Measurements from ENCODE around the gene ARHGAP10. TPM values are rescaled to one million over a fixed set of nuclear protein-coding genes. Genes with fewer than 3 reads are reported as not detected.

ARHGAP10 gene
- polyA plus RNA-seq, 1 experiment: 31.1 TPM

GRCh38 chr4:147761218-147761883 is 29.5 kb downstream of the ARHGAP10 start:
- Histone ChIP-seq H3K27me3 (ENCODE audit: control insufficient read depth, insufficient read depth, low read length) (no peaks in the 10 kb centered on the region), H3K27ac (ENCODE audit: low read depth, low read length) (no peak overlapping the region), H3K4me3 (ENCODE audit: low read depth, low read length) (no peak overlapping the region), H3K9me3 (ENCODE audit: control insufficient read depth, insufficient read depth, low read length) (no peaks in the 10 kb centered on the region)
- DNase-seq (ENCODE audit: low read depth, low spot score): no peak
- ChIA-PET CTCF (interaction anchor here (0.7 kb wide), 1 partner anchor 105 kb away, joined by 3 read pairs; no protein-coding TSS in a partner anchor), POLR2A (no interaction called here)
- TF ChIP-seq CTCF (IDR thresholded peaks at IDR 0.05; ENCODE audit: low read depth, low read length): no peak

- no peak for DNase-seq (ENCODE audit: low read depth, low spot score)
- TF ChIP-seq CTCF (IDR thresholded peaks at IDR 0.05; ENCODE audit: low read depth, low read length): no peak
- Histone ChIP-seq H3K9me3 (ENCODE audit: control insufficient read depth, insufficient read depth, low read length) (no peaks in the 10 kb centered on the region), H3K27me3 (ENCODE audit: control insufficient read depth, insufficient read depth, low read length) (no peaks in the 10 kb centered on the region), H3K4me3 (ENCODE audit: low read depth, low read length) (no peak overlapping the region), H3K27ac (ENCODE audit: low read depth, low read length) (no peak overlapping the region)
- ChIA-PET POLR2A (no interaction called here), CTCF (interaction anchor here (5.8 kb wide), 1 partner anchor 102 kb away, joined by 28 read pairs; no protein-coding TSS in a partner anchor)
Measured at GRCh38 chr4:147764337-147764736, 32.4 kb downstream of the ARHGAP10 start.

GRCh38 chr4:147765121-147765529 is 33.2 kb downstream of the ARHGAP10 start:
- no peak for DNase-seq (ENCODE audit: low read depth, low spot score)
- CTCF ChIA-PET: interaction anchor here (5.8 kb wide), 1 partner anchor 101 kb away, joined by 28 read pairs; no protein-coding TSS in a partner anchor
- H3K27ac ChIP-seq (ENCODE audit: low read depth, low read length): no peak overlapping the region
- TF ChIP-seq CTCF (IDR thresholded peaks at IDR 0.05; ENCODE audit: low read depth, low read length): no peak
- no peaks in the 10 kb centered on the region for H3K27me3 ChIP-seq (ENCODE audit: control insufficient read depth, insufficient read depth, low read length)
- H3K9me3 ChIP-seq (ENCODE audit: control insufficient read depth, insufficient read depth, low read length): no peaks in the 10 kb centered on the region
- H3K4me3 ChIP-seq (ENCODE audit: low read depth, low read length): no peak overlapping the region
- POLR2A ChIA-PET: no interaction called here

- no peak for DNase-seq (ENCODE audit: low read depth, low spot score)
Measured at GRCh38 chr4:147768113-147768512, 36.2 kb downstream of the ARHGAP10 start.

More at GRCh38 chr4:147768113-147768512, 36.2 kb downstream of the ARHGAP10 start:
- no peak overlapping the region for H3K4me3 ChIP-seq (ENCODE audit: low read depth, low read length)
- H3K27ac ChIP-seq (ENCODE audit: low read depth, low read length): no peak overlapping the region
- H3K27me3 ChIP-seq (ENCODE audit: control insufficient read depth, insufficient read depth, low read length): no peaks in the 10 kb centered on the region
- no peaks in the 10 kb centered on the region for H3K9me3 ChIP-seq (ENCODE audit: control insufficient read depth, insufficient read depth, low read length)
- CTCF ChIA-PET: interaction anchor here (0.6 to 5.8 kb wide), 3 partner anchors 90 to 264 kb away, joined by 4 to 28 read pairs (median 7); no protein-coding TSS in a partner anchor
- POLR2A ChIA-PET: interaction anchor here (0.8 kb wide), 1 partner anchor 12 kb away, joined by 3 read pairs; no protein-coding TSS in a partner anchor
- TF ChIP-seq CTCF (IDR thresholded peaks at IDR 0.05; ENCODE audit: low read depth, low read length): no peak
